ENCODE data around the gene DEDD. TPM values are rescaled to one million over a fixed set of nuclear protein-coding genes. Genes with fewer than 3 reads are reported as not detected.
A peak's percentile ranks its signal among the peaks of the same experiment; 100 is the strongest.

The DEDD gene
- total and polyA plus RNA-seq, 11 donors = 13.8 to 38.8 (median 26.5) TPM

DNA sequence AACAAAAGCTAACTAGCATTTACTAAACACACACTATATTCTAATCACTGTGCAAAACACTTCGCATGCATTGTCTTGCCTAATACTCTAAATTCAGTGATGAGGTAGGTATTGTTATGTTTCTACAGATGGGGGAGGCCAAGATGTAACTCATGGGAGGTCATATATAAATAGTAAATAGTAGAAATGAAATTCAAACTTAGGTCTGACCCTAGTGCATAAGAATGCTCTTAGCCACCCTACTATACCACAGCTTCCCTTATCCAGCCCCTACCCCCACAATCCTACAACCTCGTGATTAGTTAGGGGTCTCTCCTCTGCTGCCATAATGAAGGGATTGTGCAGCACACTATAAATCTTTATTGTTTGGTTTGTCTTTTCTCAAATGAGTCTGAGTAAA is 17.9 kb downstream of the DEDD start:
- Histone ChIP-seq H3K9me3 (no peaks in the 10 kb centered on the region), H3K36me3 (peaks cover 0 to 27% (median 5%) of the 10 kb centered on the region in 9 donors), H3K27me3 (no peaks in the 10 kb centered on the region), H3K4me3 (no peak overlapping the region), H3K27ac (no peak overlapping the region), H3K4me1 (peaks cover 5 to 74% (median 46%) of the 10 kb centered on the region in 12 donors)
- no peak for TF ChIP-seq CTCF (IDR thresholded peaks at IDR 0.05)
- TF ChIP-seq POLR2A (IDR thresholded peaks at IDR 0.05) = no peak
- no peak for DNase-seq
- 81 to 91% (median 86%) methylated on average over 2 of the region's 2 CpGs for WGBS, 4 donors
- ATAC-seq = no peak
- intact Hi-C loops (cut with DNase I) = no loop called here

DNA sequence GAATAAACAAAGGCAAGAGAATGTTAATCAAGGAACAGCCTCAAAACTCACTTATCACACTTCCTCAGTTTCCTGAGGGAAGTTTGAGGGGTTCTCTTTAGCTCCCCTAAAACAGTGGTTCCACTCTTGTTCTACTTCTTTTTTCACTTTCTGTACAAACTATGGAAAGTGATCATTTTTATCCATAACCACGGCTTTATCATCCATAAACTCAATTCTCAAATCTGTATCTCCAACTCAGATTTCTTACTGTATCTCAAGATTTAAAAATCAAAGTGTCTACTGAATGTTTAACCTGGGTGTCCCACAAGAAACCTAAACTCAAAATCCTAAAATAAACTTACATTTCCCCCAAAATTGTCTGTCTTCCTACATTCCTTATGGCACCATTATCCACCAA is 18.6 kb downstream of the DEDD start:
- no peaks in the 10 kb centered on the region for H3K27me3 ChIP-seq
- H3K36me3 ChIP-seq = peaks cover 0 to 30% (median 9%) of the 10 kb centered on the region in 9 donors
- no peak for TF ChIP-seq CTCF (IDR thresholded peaks at IDR 0.05)
- TF ChIP-seq POLR2A (IDR thresholded peaks at IDR 0.05) = no peak
- H3K9me3 ChIP-seq = no peaks in the 10 kb centered on the region
- DNase-seq (no peak), ATAC-seq (no peak)
- intact Hi-C loops (cut with DNase I) = no loop called here
- 75 to 83% (median 81%) methylated on average over 1 of the region's 1 CpG for WGBS, 4 donors
- no peak overlapping the region for H3K4me3 ChIP-seq
- no peak overlapping the region for H3K27ac ChIP-seq
- peaks cover 1 to 67% (median 40%) of the 10 kb centered on the region in 12 donors for H3K4me1 ChIP-seq

- 76 to 84% (median 83%) methylated on average over 2 of the region's 2 CpGs for WGBS, 4 donors
- DNase-seq (no peak), ATAC-seq (no peak)
- Histone ChIP-seq H3K9me3 (no peaks in the 10 kb centered on the region), H3K27ac (peak overlapping the region in 1 of 12 donors; percentile 53), H3K4me1 (peaks cover 0 to 53% (median 29%) of the 10 kb centered on the region in 12 donors), H3K4me3 (no peak overlapping the region), H3K36me3 (peaks cover 0 to 32% (median 9%) of the 10 kb centered on the region in 9 donors), H3K27me3 (no peaks in the 10 kb centered on the region)
- intact Hi-C loops (cut with DNase I) = no loop called here
- TF ChIP-seq POLR2A (IDR thresholded peaks at IDR 0.05) (no peak), CTCF (IDR thresholded peaks at IDR 0.05) (no peak)
Observed at GRCh38 chr1:161111527-161111926, 20.9 kb downstream of the DEDD start.

DNA sequence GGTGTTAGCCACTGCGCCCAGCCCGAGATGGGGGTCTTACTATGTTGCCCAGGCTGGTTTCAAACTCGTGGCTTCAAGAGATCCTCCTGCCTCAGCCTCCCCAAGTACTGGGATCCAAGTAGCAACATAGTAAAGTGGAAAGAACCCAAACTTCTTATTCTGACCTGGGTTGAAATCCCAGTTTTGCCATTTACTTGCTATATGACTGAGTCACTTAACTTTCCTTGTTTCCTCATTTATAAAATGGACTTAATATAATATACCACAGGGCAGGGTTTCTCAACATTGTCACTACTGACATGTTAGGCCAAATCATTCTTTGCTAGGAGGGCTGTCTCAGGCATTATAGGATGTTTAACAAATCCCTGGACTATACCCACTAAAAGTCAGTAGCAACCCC is 21.4 kb downstream of the DEDD start:
- Histone ChIP-seq H3K4me3 (no peak overlapping the region), H3K9me3 (no peaks in the 10 kb centered on the region), H3K4me1 (peaks cover 0 to 49% (median 25%) of the 10 kb centered on the region in 12 donors), H3K27ac (no peak overlapping the region), H3K36me3 (peaks cover 0 to 32% (median 9%) of the 10 kb centered on the region in 9 donors), H3K27me3 (no peaks in the 10 kb centered on the region)
- intact Hi-C loops (cut with DNase I) = no loop called here
- 90 to 99% (median 93%) methylated on average over 3 of the region's 3 CpGs for WGBS, 4 donors
- ATAC-seq (no peak), DNase-seq (no peak)
- TF ChIP-seq CTCF (IDR thresholded peaks at IDR 0.05) = no peak
- TF ChIP-seq POLR2A (IDR thresholded peaks at IDR 0.05) = no peak

All from heart left ventricle (tissue), 16 donors.